ENCODE results near the gene GNB1.

- TF ChIP-seq CTCF (IDR thresholded peaks at IDR 0.05) (no peak), POLR2A (IDR thresholded peaks at IDR 0.05) (no peak), POLR2AphosphoS5 (IDR thresholded peaks at IDR 0.05; ENCODE audit: insufficient read depth in 1 of 2, low read depth in 1 of 2) (no peak)
Observed at GRCh38 chr1:1917304-1917976, 26.6 kb upstream of the GNB1 start.

All from vagina (tissue), 2 donors.